ENCODE measurements around the gene CYB561D1. TPM values are rescaled to one million over a fixed set of nuclear protein-coding genes. Genes with fewer than 3 reads are reported as not detected.

The CYB561D1 gene
- total and polyA plus RNA-seq, 9 of the 15 experiments (the other 6 are each of a cell fraction or from before 2014, with no cell fraction given): 0.71 to 7.2 (median 3.5) TPM

DNA sequence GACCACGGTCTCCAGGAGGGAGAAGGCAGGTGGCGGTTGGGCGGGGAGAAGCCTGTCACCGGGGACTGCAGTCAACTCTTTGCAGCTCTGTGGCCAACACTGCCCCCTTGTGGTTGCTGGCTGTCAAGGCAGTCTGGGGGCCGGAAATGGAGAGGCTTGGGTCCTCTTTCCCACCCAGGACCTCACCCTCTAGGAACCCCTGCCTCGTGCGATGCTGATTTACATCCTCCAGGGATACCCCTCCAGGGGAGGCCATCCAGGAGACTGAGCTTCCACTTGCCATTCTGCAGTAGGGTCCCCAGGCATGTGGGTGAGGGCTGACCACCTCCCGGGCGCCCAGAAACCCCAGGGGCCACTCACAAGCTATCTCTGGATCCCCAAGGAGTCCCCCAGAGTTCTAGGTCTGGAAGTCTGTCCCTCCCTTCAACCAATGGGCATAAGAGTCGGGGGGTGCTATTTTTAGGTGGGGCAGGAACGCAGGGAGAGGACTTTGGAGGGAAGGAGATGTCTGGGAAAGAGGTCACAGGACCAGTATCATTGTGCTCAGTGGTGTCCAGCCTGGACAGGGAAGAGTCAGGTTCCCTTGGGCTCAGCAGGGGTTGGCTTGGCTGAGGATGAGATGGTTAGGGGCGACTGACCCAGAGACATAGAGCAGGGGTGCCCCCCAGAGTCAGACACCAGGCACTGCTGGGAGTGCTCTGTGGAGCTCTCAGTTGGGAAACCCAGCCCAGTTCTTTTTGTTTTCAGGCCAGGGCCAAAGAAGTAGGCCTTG lies 38.7 kb downstream of the CYB561D1 start (continued):
- TF ChIP-seq, protein P1, sequence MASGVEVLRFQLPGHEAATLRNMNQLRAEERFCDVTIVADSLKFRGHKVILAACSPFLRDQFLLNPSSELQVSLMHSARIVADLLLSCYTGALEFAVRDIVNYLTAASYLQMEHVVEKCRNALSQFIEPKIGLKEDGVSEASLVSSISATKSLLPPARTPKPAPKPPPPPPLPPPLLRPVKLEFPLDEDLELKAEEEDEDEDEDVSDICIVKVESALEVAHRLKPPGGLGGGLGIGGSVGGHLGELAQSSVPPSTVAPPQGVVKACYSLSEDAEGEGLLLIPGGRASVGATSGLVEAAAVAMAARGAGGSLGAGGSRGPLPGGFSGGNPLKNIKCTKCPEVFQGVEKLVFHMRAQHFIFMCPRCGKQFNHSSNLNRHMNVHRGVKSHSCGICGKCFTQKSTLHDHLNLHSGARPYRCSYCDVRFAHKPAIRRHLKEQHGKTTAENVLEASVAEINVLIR (CRISPR knock-in tag; IDR thresholded peaks at IDR 0.05): no peak
- TF ChIP-seq ZNF785 (CRISPR knock-in tag; IDR thresholded peaks at IDR 0.05): no peak
- no peak for TF ChIP-seq ETV6 (IDR thresholded peaks at IDR 0.05; ENCODE audit: borderline replicate concordance in 1 of 2, low read depth in 2 of 2, low read length in 1 of 2)
- peak; percentile 70; the same call in 1 of the 2 replicates for TF ChIP-seq ETV6 (CRISPR knock-in tag; IDR thresholded peaks at IDR 0.05; ENCODE audit: borderline replicate concordance)
- TF ChIP-seq RBM34 (IDR thresholded peaks at IDR 0.05; ENCODE audit: borderline replicate concordance, insufficient read depth, low read length): no peak
- peak; percentile 88; the same call in 1 of the 2 replicates for TF ChIP-seq DNMT1 (IDR thresholded peaks at IDR 0.05)
- TF ChIP-seq MYNN (IDR thresholded peaks at IDR 0.05): 0 out of 2 replicates have a peak, but pooled peaks have one; percentile 31
- no peak for TF ChIP-seq MYNN (CRISPR knock-in tag; IDR thresholded peaks at IDR 0.05)
- TF ChIP-seq CSDE1 (IDR thresholded peaks at IDR 0.05): 0 out of 4 replicates have a peak, but pooled peaks of 1 of the 2 experiments have one; percentile 33
- no peak for TF ChIP-seq ZNF311 (CRISPR knock-in tag; IDR thresholded peaks at IDR 0.05)
- no peak for TF ChIP-seq ZNF24 (IDR thresholded peaks at IDR 0.05)
- no peak for TF ChIP-seq CREB1 (IDR thresholded peaks at IDR 0.05)
- TF ChIP-seq CREB1 (CRISPR knock-in tag; IDR thresholded peaks at IDR 0.05): peak; percentile 15; the same call in 1 of the 2 replicates
- TF ChIP-seq, protein P2, sequence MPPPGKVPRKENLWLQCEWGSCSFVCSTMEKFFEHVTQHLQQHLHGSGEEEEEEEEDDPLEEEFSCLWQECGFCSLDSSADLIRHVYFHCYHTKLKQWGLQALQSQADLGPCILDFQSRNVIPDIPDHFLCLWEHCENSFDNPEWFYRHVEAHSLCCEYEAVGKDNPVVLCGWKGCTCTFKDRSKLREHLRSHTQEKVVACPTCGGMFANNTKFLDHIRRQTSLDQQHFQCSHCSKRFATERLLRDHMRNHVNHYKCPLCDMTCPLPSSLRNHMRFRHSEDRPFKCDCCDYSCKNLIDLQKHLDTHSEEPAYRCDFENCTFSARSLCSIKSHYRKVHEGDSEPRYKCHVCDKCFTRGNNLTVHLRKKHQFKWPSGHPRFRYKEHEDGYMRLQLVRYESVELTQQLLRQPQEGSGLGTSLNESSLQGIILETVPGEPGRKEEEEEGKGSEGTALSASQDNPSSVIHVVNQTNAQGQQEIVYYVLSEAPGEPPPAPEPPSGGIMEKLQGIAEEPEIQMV (tag; conservative IDR thresholded peaks at IDR 0.05; ENCODE audit: low read depth): no peak
- TF ChIP-seq, protein P3, sequence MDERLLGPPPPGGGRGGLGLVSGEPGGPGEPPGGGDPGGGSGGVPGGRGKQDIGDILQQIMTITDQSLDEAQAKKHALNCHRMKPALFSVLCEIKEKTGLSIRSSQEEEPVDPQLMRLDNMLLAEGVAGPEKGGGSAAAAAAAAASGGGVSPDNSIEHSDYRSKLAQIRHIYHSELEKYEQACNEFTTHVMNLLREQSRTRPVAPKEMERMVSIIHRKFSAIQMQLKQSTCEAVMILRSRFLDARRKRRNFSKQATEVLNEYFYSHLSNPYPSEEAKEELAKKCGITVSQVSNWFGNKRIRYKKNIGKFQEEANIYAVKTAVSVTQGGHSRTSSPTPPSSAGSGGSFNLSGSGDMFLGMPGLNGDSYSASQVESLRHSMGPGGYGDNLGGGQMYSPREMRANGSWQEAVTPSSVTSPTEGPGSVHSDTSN (CRISPR knock-in tag; IDR thresholded peaks at IDR 0.05; ENCODE audit: low read depth): no peak
- TF ChIP-seq, protein P3 (tag; conservative IDR thresholded peaks at IDR 0.05; ENCODE audit: low read depth): peak; percentile 27; the same call in 1 of the 2 replicates
- TF ChIP-seq SMAD2 (IDR thresholded peaks at IDR 0.05; ENCODE audit: low read depth, low read length): no peak
- TF ChIP-seq NFYB (IDR thresholded peaks at IDR 0.05; ENCODE audit: extremely low read depth, insufficient read length): no peak
- TF ChIP-seq ETV1 (tag; conservative IDR thresholded peaks at IDR 0.05; ENCODE audit: low read depth): peak; percentile 95
- no peak for TF ChIP-seq ZNF316 (IDR thresholded peaks at IDR 0.05)
- TF ChIP-seq TBP (optimal IDR thresholded peaks at IDR 0.05; ENCODE audit: low read depth, low read length): peak; percentile 34
- 0 out of 4 replicates have a peak, but pooled peaks of 1 of the 2 experiments have one; percentile 16 for TF ChIP-seq NRF1 (conservative IDR thresholded peaks at IDR 0.05 in 1 of 2, IDR thresholded peaks at IDR 0.05 in 1 of 2)

Data from K562 (cell line).